ENCODE measurements around the gene ZNF649.

ZNF649 gene

DNA sequence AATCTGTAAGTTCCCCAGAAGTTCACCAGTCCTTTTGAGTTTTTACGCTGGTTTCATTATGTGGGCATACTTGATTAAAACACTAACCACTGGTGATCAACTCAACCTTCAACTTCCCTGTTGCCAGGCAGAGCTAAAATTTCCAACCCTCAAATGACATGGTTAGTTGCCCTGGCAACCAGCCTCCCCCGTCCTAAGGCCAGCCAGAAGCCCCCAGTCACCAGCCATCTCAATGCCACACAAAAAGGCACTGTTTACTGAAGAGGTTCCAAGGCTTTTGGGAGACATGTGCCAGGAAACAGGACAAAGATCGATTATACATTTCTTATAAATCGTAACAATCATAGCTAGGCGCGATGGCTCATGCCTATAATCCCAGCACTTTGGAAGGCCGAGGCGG is 1.6 kb downstream of the ZNF649 start:
- TF ChIP-seq ZNF76 (tag by site-specific recombination; IDR thresholded peaks at IDR 0.05; ENCODE audit: borderline replicate concordance, low read depth) (no peak), ZNF341 (tag by site-specific recombination; IDR thresholded peaks at IDR 0.05; ENCODE audit: low read depth) (no peak), ZNF239 (tag by site-specific recombination; IDR thresholded peaks at IDR 0.05) (no peak)
- TF ChIP-seq, protein P1, sequence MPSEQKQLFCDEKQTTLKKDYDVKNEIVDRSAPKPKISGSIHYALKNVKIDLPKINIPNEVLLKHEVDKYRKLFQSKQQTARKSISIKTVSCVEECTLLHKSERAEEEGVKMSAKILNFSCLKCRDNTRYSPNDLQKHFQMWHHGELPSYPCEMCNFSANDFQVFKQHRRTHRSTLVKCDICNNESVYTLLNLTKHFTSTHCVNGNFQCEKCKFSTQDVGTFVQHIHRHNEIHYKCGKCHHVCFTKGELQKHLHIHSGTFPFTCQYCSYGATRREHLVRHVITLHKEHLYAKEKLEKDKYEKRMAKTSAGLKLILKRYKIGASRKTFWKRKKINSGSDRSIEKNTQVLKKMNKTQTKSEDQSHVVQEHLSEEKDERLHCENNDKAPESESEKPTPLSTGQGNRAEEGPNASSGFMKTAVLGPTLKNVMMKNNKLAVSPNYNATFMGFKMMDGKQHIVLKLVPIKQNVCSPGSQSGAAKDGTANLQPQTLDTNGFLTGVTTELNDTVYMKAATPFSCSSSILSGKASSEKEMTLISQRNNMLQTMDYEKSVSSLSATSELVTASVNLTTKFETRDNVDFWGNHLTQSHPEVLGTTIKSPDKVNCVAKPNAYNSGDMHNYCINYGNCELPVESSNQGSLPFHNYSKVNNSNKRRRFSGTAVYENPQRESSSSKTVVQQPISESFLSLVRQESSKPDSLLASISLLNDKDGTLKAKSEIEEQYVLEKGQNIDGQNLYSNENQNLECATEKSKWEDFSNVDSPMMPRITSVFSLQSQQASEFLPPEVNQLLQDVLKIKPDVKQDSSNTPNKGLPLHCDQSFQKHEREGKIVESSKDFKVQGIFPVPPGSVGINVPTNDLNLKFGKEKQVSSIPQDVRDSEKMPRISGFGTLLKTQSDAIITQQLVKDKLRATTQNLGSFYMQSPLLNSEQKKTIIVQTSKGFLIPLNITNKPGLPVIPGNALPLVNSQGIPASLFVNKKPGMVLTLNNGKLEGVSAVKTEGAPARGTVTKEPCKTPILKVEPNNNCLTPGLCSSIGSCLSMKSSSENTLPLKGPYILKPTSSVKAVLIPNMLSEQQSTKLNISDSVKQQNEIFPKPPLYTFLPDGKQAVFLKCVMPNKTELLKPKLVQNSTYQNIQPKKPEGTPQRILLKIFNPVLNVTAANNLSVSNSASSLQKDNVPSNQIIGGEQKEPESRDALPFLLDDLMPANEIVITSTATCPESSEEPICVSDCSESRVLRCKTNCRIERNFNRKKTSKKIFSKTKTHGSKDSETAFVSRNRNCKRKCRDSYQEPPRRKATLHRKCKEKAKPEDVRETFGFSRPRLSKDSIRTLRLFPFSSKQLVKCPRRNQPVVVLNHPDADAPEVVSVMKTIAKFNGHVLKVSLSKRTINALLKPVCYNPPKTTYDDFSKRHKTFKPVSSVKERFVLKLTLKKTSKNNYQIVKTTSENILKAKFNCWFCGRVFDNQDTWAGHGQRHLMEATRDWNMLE (tag by site-specific recombination; conservative IDR thresholded peaks at IDR 0.05; ENCODE audit: low read depth), result no peak
- TF ChIP-seq, protein P2, sequence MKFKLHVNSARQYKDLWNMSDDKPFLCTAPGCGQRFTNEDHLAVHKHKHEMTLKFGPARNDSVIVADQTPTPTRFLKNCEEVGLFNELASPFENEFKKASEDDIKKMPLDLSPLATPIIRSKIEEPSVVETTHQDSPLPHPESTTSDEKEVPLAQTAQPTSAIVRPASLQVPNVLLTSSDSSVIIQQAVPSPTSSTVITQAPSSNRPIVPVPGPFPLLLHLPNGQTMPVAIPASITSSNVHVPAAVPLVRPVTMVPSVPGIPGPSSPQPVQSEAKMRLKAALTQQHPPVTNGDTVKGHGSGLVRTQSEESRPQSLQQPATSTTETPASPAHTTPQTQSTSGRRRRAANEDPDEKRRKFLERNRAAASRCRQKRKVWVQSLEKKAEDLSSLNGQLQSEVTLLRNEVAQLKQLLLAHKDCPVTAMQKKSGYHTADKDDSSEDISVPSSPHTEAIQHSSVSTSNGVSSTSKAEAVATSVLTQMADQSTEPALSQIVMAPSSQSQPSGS (tag by site-specific recombination; IDR thresholded peaks at IDR 0.05; ENCODE audit: low read depth), result no peak
- Histone ChIP-seq H3K36me3 (ENCODE audit: control insufficient read depth in 2 of 2, insufficient read depth in 1 of 2, low read length in 2 of 2) (peaks cover 25 to 47% of the 10 kb centered on the region in 2 experiments), H3K9me3 (ENCODE audit: control insufficient read depth, insufficient read depth, low read depth, low read length) (peaks cover 4% of the 10 kb centered on the region; the same call in 1 of the 2 replicates), H3K27ac (ENCODE audit: extremely low read depth, low read depth, low read length) (no peak overlapping the region), H3K4me1 (ENCODE audit: control insufficient read depth, insufficient read depth, low read length) (no peaks in the 10 kb centered on the region), H3K4me3 (ENCODE audit: low read depth, low read length) (no peak overlapping the region)
- ChIA-PET CTCF (no interaction called here), POLR2A (interaction anchor here (0.5 kb wide), 1 partner anchor 390 kb away, joined by 3 read pairs; no protein-coding TSS in a partner anchor)

DNA sequence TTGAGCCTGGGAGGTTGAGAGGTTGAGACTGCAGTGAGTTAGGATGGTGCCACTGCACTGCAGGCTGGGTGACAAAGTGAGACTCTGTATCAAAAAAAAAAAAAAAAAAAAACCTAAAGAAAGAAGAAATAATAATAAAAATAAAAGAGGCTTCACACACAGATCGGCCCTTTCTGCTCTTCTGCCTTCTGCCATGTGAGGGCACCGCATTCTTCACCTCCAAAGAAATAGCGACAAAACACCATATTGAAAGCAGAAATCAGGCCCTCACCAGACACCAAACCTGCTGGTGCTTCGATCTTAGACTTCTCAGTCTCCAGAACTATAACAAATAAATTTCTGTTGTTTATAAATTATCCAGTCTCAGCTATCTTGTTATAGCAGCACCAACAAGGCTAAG is 3.0 kb downstream of the ZNF649 start:
- peaks cover 4% of the 10 kb centered on the region; the same call in 1 of the 2 replicates for H3K9me3 ChIP-seq (ENCODE audit: control insufficient read depth, insufficient read depth, low read depth, low read length)
- TF ChIP-seq, protein P3, sequence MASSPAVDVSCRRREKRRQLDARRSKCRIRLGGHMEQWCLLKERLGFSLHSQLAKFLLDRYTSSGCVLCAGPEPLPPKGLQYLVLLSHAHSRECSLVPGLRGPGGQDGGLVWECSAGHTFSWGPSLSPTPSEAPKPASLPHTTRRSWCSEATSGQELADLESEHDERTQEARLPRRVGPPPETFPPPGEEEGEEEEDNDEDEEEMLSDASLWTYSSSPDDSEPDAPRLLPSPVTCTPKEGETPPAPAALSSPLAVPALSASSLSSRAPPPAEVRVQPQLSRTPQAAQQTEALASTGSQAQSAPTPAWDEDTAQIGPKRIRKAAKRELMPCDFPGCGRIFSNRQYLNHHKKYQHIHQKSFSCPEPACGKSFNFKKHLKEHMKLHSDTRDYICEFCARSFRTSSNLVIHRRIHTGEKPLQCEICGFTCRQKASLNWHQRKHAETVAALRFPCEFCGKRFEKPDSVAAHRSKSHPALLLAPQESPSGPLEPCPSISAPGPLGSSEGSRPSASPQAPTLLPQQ (tag by site-specific recombination; IDR thresholded peaks at IDR 0.05), result no peak
- TF ChIP-seq ZNF610 (tag by site-specific recombination; IDR thresholded peaks at IDR 0.05; ENCODE audit: borderline replicate concordance) (no peak), HOXC10 (CRISPR knock-in tag; IDR thresholded peaks at IDR 0.05) (no peak), OSR2 (tag by site-specific recombination; IDR thresholded peaks at IDR 0.05) (no peak), ZNF629 (tag by site-specific recombination; IDR thresholded peaks at IDR 0.05) (no peak), ZNF521 (tag by site-specific recombination; IDR thresholded peaks at IDR 0.05) (no peak), ZBTB20 (tag by site-specific recombination; IDR thresholded peaks at IDR 0.05) (no peak)
- TF ChIP-seq, protein P2 (tag by site-specific recombination; IDR thresholded peaks at IDR 0.05; ENCODE audit: low read depth), result no peak
- ChIA-PET CTCF (interaction anchor here (0.6 kb wide), 1 partner anchor 334 kb away, joined by 3 read pairs; no protein-coding TSS in a partner anchor), POLR2A (interaction anchor here (0.6 to 0.8 kb wide), 3 partner anchors 71 to 723 kb away, joined by 3 to 10 read pairs (median 6); no protein-coding TSS in a partner anchor)
- H3K27ac ChIP-seq (ENCODE audit: extremely low read depth, low read depth, low read length), result no peak overlapping the region
- H3K4me3 ChIP-seq (ENCODE audit: low read depth, low read length), result no peak overlapping the region
- H3K36me3 ChIP-seq (ENCODE audit: control insufficient read depth in 2 of 2, insufficient read depth in 1 of 2, low read length in 2 of 2), result peaks cover 35 to 60% of the 10 kb centered on the region in 2 experiments
- no peaks in the 10 kb centered on the region for H3K4me1 ChIP-seq (ENCODE audit: control insufficient read depth, insufficient read depth, low read length)
